ENCODE data around the gene POLR3C. TPM values are rescaled to one million over a fixed set of nuclear protein-coding genes. Genes with fewer than 3 reads are reported as not detected.

POLR3C gene
- total and polyA plus RNA-seq, 4 donors: 14.1 to 26.3 (median 21.1) TPM

DNA sequence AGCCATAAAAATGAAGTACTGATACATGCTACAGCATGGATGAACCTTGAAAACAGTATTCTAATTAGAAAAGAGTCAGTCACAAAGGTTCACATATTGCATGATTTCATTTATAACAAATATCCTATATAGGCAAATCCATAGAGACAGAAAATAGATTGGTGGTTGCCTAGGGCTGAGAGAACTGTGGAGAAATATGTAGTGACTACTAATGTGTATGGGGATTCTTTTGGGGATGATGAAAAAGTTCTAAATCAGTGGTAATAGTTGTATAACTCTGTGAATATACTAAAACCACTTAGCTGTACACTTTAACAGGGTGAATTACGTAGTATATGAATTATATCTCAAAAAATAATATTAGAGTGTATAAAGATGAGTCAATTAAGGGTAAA is 45.9 kb upstream of the POLR3C start:
- Histone ChIP-seq H3K4me1 (ENCODE audit: control insufficient read depth in 5 of 5, insufficient read depth in 5 of 5, low read length in 5 of 5) (peaks cover 0 to 12% (median 0%) of the 10 kb centered on the region in 5 donors), H3K27ac (ENCODE audit: low read depth in 1 of 2, low read length in 1 of 2) (peak overlapping the region in 1 of 2 donors; percentile 16), H3K9ac (ENCODE audit: insufficient read depth in 1 of 2, low read length in 2 of 2) (no peak overlapping the region), H3K27me3 (ENCODE audit: control insufficient read depth in 3 of 3, insufficient read depth in 3 of 3, low read length in 2 of 3) (no peaks in the 10 kb centered on the region), H3K9me3 (ENCODE audit: control insufficient read depth in 4 of 4, insufficient read depth in 3 of 4, low read length in 3 of 4) (no peaks in the 10 kb centered on the region), H3K36me3 (ENCODE audit: control insufficient read depth in 4 of 4, insufficient read depth in 4 of 4, low read length in 4 of 4) (peaks cover 0 to 6% (median 4%) of the 10 kb centered on the region in 4 donors), H3K4me3 (no peak overlapping the region)
- no peak for TF ChIP-seq CTCF (IDR thresholded peaks at IDR 0.05; ENCODE audit: control extremely low read depth, extremely low read depth)
- ATAC-seq (ENCODE audit: insufficient read depth, low FRiP score) (no peak), DNase-seq (no peak)
- WGBS, 2 donors: 93 to 98% methylated on average over 1 of the region's 1 CpG

GRCh38 chr1:145782272-145783099 is 41.5 kb upstream of the POLR3C start:
- 84 to 90% methylated on average over 10 of the region's 10 CpGs for WGBS, 2 donors
- TF ChIP-seq CTCF (IDR thresholded peaks at IDR 0.05; ENCODE audit: control extremely low read depth, extremely low read depth): no peak
- Histone ChIP-seq H3K9me3 (ENCODE audit: control insufficient read depth in 4 of 4, insufficient read depth in 3 of 4, low read length in 3 of 4) (no peaks in the 10 kb centered on the region), H3K36me3 (ENCODE audit: control insufficient read depth in 4 of 4, insufficient read depth in 4 of 4, low read length in 4 of 4) (peaks cover 0 to 3% (median under 1%) of the 10 kb centered on the region in 4 donors), H3K4me3 (no peak overlapping the region), H3K27me3 (ENCODE audit: control insufficient read depth in 3 of 3, insufficient read depth in 3 of 3, low read length in 2 of 3) (no peaks in the 10 kb centered on the region), H3K4me1 (ENCODE audit: control insufficient read depth in 5 of 5, insufficient read depth in 5 of 5, low read length in 5 of 5) (peaks cover 0 to 15% (median 0%) of the 10 kb centered on the region in 5 donors), H3K9ac (ENCODE audit: insufficient read depth in 1 of 2, low read length in 2 of 2) (no peak overlapping the region), H3K27ac (ENCODE audit: low read depth in 1 of 2, low read length in 1 of 2) (peak overlapping the region in 1 of 2 donors; percentile 68)
- ATAC-seq (ENCODE audit: insufficient read depth, low FRiP score) (peak; percentile 66), DNase-seq (no peak)

DNA sequence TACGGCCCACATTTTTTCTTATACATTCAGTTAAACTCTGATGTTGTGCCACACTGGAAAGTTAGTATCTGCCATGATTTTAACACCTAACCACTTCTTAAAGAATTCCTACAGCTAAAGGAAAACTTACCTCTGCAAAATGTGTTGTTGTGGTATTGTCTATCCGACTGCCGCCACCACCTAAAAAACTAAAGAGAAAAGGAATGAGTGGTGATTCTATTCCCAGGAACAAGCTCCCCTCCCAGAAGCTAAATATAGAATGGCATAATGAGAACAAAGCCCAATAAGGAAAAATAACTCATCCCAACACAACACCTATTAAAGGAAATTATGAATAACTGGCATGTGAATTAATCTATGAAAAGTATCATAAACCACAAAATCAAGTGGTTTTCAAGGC is 39.6 kb upstream of the POLR3C start:
- H3K9me3 ChIP-seq (ENCODE audit: control insufficient read depth in 4 of 4, insufficient read depth in 3 of 4, low read length in 3 of 4): no peaks in the 10 kb centered on the region
- H3K4me1 ChIP-seq (ENCODE audit: control insufficient read depth in 5 of 5, insufficient read depth in 5 of 5, low read length in 5 of 5): peaks cover 0 to 11% (median 0%) of the 10 kb centered on the region in 5 donors
- no peak overlapping the region for H3K9ac ChIP-seq (ENCODE audit: insufficient read depth in 1 of 2, low read length in 2 of 2)
- no peaks in the 10 kb centered on the region for H3K27me3 ChIP-seq (ENCODE audit: control insufficient read depth in 3 of 3, insufficient read depth in 3 of 3, low read length in 2 of 3)
- no peak overlapping the region for H3K4me3 ChIP-seq
- WGBS, 2 donors: 97 to 99% methylated on average over 3 of the region's 3 CpGs
- TF ChIP-seq CTCF (IDR thresholded peaks at IDR 0.05; ENCODE audit: control extremely low read depth, extremely low read depth): no peak
- DNase-seq (no peak), ATAC-seq (ENCODE audit: insufficient read depth, low FRiP score) (no peak)
- H3K36me3 ChIP-seq (ENCODE audit: control insufficient read depth in 4 of 4, insufficient read depth in 4 of 4, low read length in 4 of 4): peaks cover 0 to 8% (median 2%) of the 10 kb centered on the region in 4 donors
- peak overlapping the region in 1 of 2 donors; percentile 75 for H3K27ac ChIP-seq (ENCODE audit: low read depth in 1 of 2, low read length in 1 of 2)
